Thyroid gland (tissue), 4 donors: ENCODE results near the gene ZMIZ1. TPM values are rescaled to one million over a fixed set of nuclear protein-coding genes. Genes with fewer than 3 reads are reported as not detected.

Experiments
- DNase-seq, 2 donors: peaks; one replicate each; pipeline ENCODE4 v3.0.0-alpha.2; 2019
- H3K27ac ChIP-seq, 3 donors: fragments of 200-600 bp; sonication (generic); 1 replicate in 2 of 3; 2 replicates in 1 of 3; pipeline ENCODE4 v1.5.1; 2016 to 2019; ENCODE audit warnings: mild to moderate bottlenecking in 1 of 3, moderate library complexity in 1 of 3
- H3K27me3 ChIP-seq: fragments of 200-600 bp; sonication (generic); one replicate; pipeline ENCODE4 v1.5.1; 2019
- H3K36me3 ChIP-seq, 2 donors: fragments of 200-600 bp; sonication (generic); one replicate each; pipeline ENCODE4 v1.5.1; 2016 to 2019
- H3K4me1 ChIP-seq, 2 donors: fragments of 200-600 bp; sonication (generic); one replicate each; pipeline ENCODE4 v1.5.1; 2017 to 2019
- H3K4me3 ChIP-seq, 3 donors: fragments of 200-600 bp; sonication (generic); replicated peaks in 1 of 3; 1 replicate in 2 of 3; 2 replicates in 1 of 3; pipeline ENCODE4 v1.5.1; 2016; ENCODE audit warnings: mild to moderate bottlenecking in 1 of 3
- H3K9me3 ChIP-seq: fragments of 200-600 bp; sonication (generic); one replicate; pipeline ENCODE4 v1.5.1; 2017
- CTCF ChIP-seq, 6 experiments: fragments of 200-600 bp in 3 of 6; fragments of 450-650 bp in 3 of 6; sonication (generic) in 3 of 6; IDR thresholded peaks; one replicate each; pipeline ENCODE4 v1.5.1; 2016 to 2019; ENCODE audit warnings: antibody characterized with exemption in 6 of 6, mild to moderate bottlenecking in 2 of 6, inconsistent platforms in 1 of 6, moderate library complexity in 1 of 6
- POLR2A ChIP-seq, 2 donors: fragments of 450-650 bp; IDR thresholded peaks; one replicate each; pipeline ENCODE4 v1.6.1; 2017; ENCODE audit warnings: antibody characterized with exemption in 2 of 2, mild to moderate bottlenecking in 2 of 2, moderate library complexity in 1 of 2
- WGBS, 2 donors: methylation state at CpG; one replicate each; pipeline ENCODE4 v1.1.5; 2017; 5-methylcytosine and 5-hydroxymethylcytosine counted together
- intact Hi-C: fragments of 100-400 bp; cut with DNase I; formaldehyde crosslinking; loops from one replicate; pipeline ENCODE4 v1.15.1; 2023
- total RNA-seq, 4 donors: library from RNA; depleted of rRNA; stranded (reverse); fragments of >200 nt; gene quantifications; one replicate each; pipeline ENCODE4 v1.2.3, GENCODE V29; 2016

Gene ZMIZ1
- total RNA-seq, 4 donors from 2014 or later = 59.9 to 128 (median 94.4) TPM

- Histone ChIP-seq H3K4me3 (no peak overlapping the region), H3K27ac (peak overlapping the region; percentile 43 to 64 (median 62)), H3K27me3 (no peaks in the 10 kb centered on the region), H3K9me3 (no peaks in the 10 kb centered on the region), H3K36me3 (no peaks in the 10 kb centered on the region), H3K4me1 (peaks cover 4 to 21% of the 10 kb centered on the region in 2 donors)
- intact Hi-C loops = no loop called here
- DNase-seq = peak; percentile 83
- TF ChIP-seq CTCF (IDR thresholded peaks at IDR 0.05) (no peak), POLR2A (IDR thresholded peaks at IDR 0.05) (peak in 1 of 2 donors; percentile 75)
- WGBS, 2 donors = 37 to 53% methylated on average over 5 of the region's 5 CpGs
Measured at GRCh38 chr10:79038841-79039201, 29.9 kb upstream of the ZMIZ1 start.

DNA sequence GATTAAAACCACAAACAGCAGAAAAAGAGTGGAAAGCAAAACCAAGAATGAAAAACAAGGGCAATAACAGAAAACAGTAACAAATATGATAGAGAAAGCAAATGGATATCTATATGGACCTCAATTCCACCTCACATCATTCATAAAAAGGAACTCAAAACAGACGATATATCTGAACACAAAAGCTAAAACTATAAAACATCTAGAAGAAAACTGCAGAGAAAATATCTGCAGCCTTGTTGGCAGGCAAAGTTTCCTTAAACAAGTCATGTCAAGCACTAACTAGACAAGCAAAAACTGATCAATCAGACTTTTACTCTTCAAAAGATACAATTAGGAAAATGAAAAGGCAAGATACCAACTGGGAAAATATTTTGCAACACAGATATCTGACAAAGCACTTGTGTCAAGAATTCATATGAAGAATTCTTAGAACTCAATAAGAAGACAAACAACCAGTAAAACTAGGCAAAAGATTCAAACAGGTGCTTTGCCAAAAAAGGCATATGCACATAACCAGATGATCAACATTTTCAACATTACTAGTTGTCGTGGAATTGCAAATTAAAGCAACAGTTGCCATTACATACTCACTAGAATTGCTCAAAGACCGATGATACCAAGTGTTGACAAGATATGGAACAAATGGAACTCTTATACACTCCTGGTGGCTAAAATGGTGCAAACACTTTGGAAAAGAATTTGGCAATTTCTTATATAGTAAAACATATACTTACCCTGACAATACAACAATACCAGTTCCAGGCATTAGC, 25.9 kb upstream of the ZMIZ1 start:
- Histone ChIP-seq H3K27ac (no peak overlapping the region), H3K4me1 (peaks cover 4 to 24% of the 10 kb centered on the region in 2 donors), H3K27me3 (no peaks in the 10 kb centered on the region), H3K9me3 (no peaks in the 10 kb centered on the region), H3K36me3 (no peaks in the 10 kb centered on the region), H3K4me3 (no peak overlapping the region)
- WGBS, 2 donors = 93 to 95% methylated on average over 3 of the region's 3 CpGs
- intact Hi-C loops = no loop called here
- DNase-seq = no peak
- no peak for TF ChIP-seq POLR2A (IDR thresholded peaks at IDR 0.05)
- no peak for TF ChIP-seq CTCF (IDR thresholded peaks at IDR 0.05)

GRCh38 chr10:79044036-79044632, 24.6 kb upstream of the ZMIZ1 start:
- H3K9me3 ChIP-seq = no peaks in the 10 kb centered on the region
- H3K27ac ChIP-seq = no peak overlapping the region
- no peaks in the 10 kb centered on the region for H3K36me3 ChIP-seq
- peaks cover 3 to 29% of the 10 kb centered on the region in 2 donors for H3K4me1 ChIP-seq
- H3K27me3 ChIP-seq = no peaks in the 10 kb centered on the region
- intact Hi-C loops = no loop called here
- DNase-seq = no peak
- TF ChIP-seq POLR2A (IDR thresholded peaks at IDR 0.05) (no peak), CTCF (IDR thresholded peaks at IDR 0.05) (no peak)
- WGBS, 2 donors = 96 to 99% methylated on average over 5 of the region's 5 CpGs
- H3K4me3 ChIP-seq = no peak overlapping the region

DNA sequence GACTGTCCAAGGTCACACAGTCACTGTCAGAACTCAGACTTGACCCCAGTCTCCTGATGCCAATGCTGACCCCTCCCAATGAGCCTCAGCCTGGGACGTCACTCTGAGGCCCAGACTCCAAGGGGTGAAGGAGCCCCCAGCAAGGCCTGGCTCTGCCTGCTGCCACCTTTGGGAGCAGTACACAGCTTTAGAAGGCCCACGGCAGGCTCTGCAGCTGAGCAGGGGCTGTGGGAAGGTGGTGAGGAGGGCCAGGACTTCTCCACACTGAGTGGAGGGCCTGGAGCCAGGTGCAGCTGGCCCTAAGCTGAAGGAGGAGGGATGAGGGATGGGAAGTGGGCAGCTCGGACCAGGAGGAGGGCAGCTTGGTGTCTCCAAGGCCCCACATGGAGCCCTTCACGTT, 23.9 kb upstream of the ZMIZ1 start:
- Histone ChIP-seq H3K9me3 (no peaks in the 10 kb centered on the region), H3K4me1 (peaks cover 0 to 27% of the 10 kb centered on the region in 2 donors), H3K27ac (no peak overlapping the region), H3K4me3 (no peak overlapping the region), H3K36me3 (no peaks in the 10 kb centered on the region), H3K27me3 (no peaks in the 10 kb centered on the region)
- intact Hi-C loops = no loop called here
- DNase-seq = no peak
- WGBS, 2 donors = 83 to 86% methylated on average over 3 of the region's 4 CpGs
- no peak for TF ChIP-seq CTCF (IDR thresholded peaks at IDR 0.05)
- TF ChIP-seq POLR2A (IDR thresholded peaks at IDR 0.05) = no peak

GRCh38 chr10:79045566-79046175, 23.1 kb upstream of the ZMIZ1 start:
- Histone ChIP-seq H3K4me1 (peaks cover 0 to 27% of the 10 kb centered on the region in 2 donors), H3K9me3 (no peaks in the 10 kb centered on the region), H3K27me3 (no peaks in the 10 kb centered on the region), H3K36me3 (no peaks in the 10 kb centered on the region), H3K27ac (no peak overlapping the region), H3K4me3 (no peak overlapping the region)
- DNase-seq = no peak
- 93% methylated on average over 8 of the region's 9 CpGs for WGBS, 2 donors
- TF ChIP-seq POLR2A (IDR thresholded peaks at IDR 0.05) (no peak), CTCF (IDR thresholded peaks at IDR 0.05) (no peak)
- intact Hi-C loops = no loop called here
